ENCODE data around the gene ARPC5. TPM values are rescaled to one million over a fixed set of nuclear protein-coding genes. Genes with fewer than 3 reads are reported as not detected.

Gene ARPC5
- total and polyA plus RNA-seq, 9 of the 15 experiments (the other 6 are each of a cell fraction or from before 2014, with no cell fraction given), result 71.8 to 150 (median 91.6) TPM

GRCh38 chr1:183612407-183612806, 23.2 kb downstream of the ARPC5 start:
- no TSS peak for BruUV-seq (replicated peaks)
- no peak overlapping the region for H3K27ac ChIP-seq (ENCODE audit: extremely low read depth, low read depth, low read length)
- H3K79me2 ChIP-seq (ENCODE audit: control insufficient read depth, insufficient read depth, low read length), result no peaks in the 10 kb centered on the region
- ATAC-seq, result no peak
- H3K36me3 ChIP-seq (ENCODE audit: control insufficient read depth, insufficient read depth, low read length), result no peaks in the 10 kb centered on the region
- 6% methylated on average over 3 of the region's 3 CpGs for WGBS (ENCODE audit: insufficient coverage, low coverage, missing lambda C conversion rate)
- no peaks in the 10 kb centered on the region for H3K9me3 ChIP-seq (replicated peaks; ENCODE audit: control insufficient read depth, insufficient read depth, low read depth, low read length)
- in situ Hi-C loops (cut with MboI) (loop anchor here (25.0 kb wide), 1 partner anchor 650 kb away; the partner anchor contains the start of gene SHCBP1L), intact Hi-C loops (cut with micrococcal nuclease) (no loop called here)
- no peak for FAIRE-seq
- ChIA-PET POLR2A (no interaction called here), CTCF (ENCODE audit: low intra/inter-chr PET ratio) (no interaction called here)
- DNase-seq (ENCODE audit: extremely low read depth in 1 of 4, low spot score in 3 of 4), result no peak
- H4K20me1 ChIP-seq (replicated peaks; ENCODE audit: control insufficient read depth, insufficient read depth, low read length), result no peaks in the 10 kb centered on the region
- no peak overlapping the region for H3K4me2 ChIP-seq (ENCODE audit: insufficient read depth, low read length)
- H3K4me1 ChIP-seq (replicated peaks in 1 of 2; ENCODE audit: control insufficient read depth in 2 of 2, insufficient read depth in 2 of 2, low read length in 2 of 2), result no peaks in the 10 kb centered on the region
- H3K9ac ChIP-seq (ENCODE audit: insufficient read depth in 1 of 2, low read depth in 2 of 2, low read length in 2 of 2), result no peak overlapping the region
- H2AFZ ChIP-seq (ENCODE audit: low read depth, low read length), result no peak overlapping the region
- H3K9me1 ChIP-seq (ENCODE audit: control insufficient read depth, insufficient read depth, low read length), result no peaks in the 10 kb centered on the region
- H3K27me3 ChIP-seq (ENCODE audit: control insufficient read depth in 2 of 2, insufficient read depth in 2 of 2, low read length in 2 of 2), result peaks cover 4 to 9% of the 10 kb centered on the region in 2 experiments; a peak in 4 of 5 replicates
- no peak overlapping the region for H3K4me3 ChIP-seq
- TF ChIP-seq NFYB (IDR thresholded peaks at IDR 0.05; ENCODE audit: extremely low read depth, insufficient read length), result no peak
- TF ChIP-seq ZBTB43 (CRISPR knock-in tag; IDR thresholded peaks at IDR 0.05), result no peak
- TF ChIP-seq PRPF4 (IDR thresholded peaks at IDR 0.05; ENCODE audit: insufficient read depth, low read depth, low read length, poor library complexity, severe bottlenecking), result no peak
- TF ChIP-seq ELF4 (CRISPR knock-in tag; IDR thresholded peaks at IDR 0.05), result no peak
- TF ChIP-seq RBM15 (IDR thresholded peaks at IDR 0.05; ENCODE audit: insufficient read depth, low read length), result no peak
- TF ChIP-seq CHAMP1 (IDR thresholded peaks at IDR 0.05), result no peak
- no peak for TF ChIP-seq ZNF444 (CRISPR knock-in tag; IDR thresholded peaks at IDR 0.05)
- TF ChIP-seq ZNF518B (CRISPR knock-in tag; IDR thresholded peaks at IDR 0.05), result no peak
- no peak for TF ChIP-seq ZNF764 (CRISPR knock-in tag; IDR thresholded peaks at IDR 0.05; ENCODE audit: low read depth)
- no peak for TF ChIP-seq LCOR (CRISPR knock-in tag; IDR thresholded peaks at IDR 0.05)
- no peak for TF ChIP-seq ZNF277 (CRISPR knock-in tag; IDR thresholded peaks at IDR 0.05; ENCODE audit: borderline replicate concordance)
- no peak for TF ChIP-seq ZNF830 (CRISPR knock-in tag; IDR thresholded peaks at IDR 0.05)
- TF ChIP-seq ZNF717 (CRISPR knock-in tag; IDR thresholded peaks at IDR 0.05), result no peak
- no peak for TF ChIP-seq EP400 (IDR thresholded peaks at IDR 0.05)

Data from K562 (cell line).